Measurements from ENCODE around the gene ARL6IP4. TPM values are rescaled to one million over a fixed set of nuclear protein-coding genes. Genes with fewer than 3 reads are reported as not detected.

ARL6IP4 gene
- total RNA-seq, 1 donor from 2014 or later = 173 TPM

DNA sequence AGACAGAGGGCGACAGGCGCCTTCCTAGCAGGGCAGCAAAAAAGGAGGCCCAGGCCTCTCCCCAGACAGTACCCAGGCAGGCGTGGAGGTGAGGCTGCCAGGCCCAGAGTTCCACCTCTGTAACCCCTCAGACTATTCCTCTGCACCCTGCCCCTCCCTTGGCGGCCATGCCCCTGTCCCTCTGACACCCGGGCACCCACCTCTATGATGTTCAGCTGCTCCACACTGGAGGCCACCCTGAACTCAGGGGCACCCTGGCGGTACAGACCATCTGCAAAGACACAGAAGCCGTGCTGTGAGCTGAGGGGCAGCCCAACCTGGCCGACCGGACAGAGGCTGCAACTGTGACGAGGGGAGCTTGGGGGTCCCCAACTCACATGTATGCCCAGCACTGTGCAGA lies 20.1 kb downstream of the ARL6IP4 start:
- TF ChIP-seq, protein P1, sequence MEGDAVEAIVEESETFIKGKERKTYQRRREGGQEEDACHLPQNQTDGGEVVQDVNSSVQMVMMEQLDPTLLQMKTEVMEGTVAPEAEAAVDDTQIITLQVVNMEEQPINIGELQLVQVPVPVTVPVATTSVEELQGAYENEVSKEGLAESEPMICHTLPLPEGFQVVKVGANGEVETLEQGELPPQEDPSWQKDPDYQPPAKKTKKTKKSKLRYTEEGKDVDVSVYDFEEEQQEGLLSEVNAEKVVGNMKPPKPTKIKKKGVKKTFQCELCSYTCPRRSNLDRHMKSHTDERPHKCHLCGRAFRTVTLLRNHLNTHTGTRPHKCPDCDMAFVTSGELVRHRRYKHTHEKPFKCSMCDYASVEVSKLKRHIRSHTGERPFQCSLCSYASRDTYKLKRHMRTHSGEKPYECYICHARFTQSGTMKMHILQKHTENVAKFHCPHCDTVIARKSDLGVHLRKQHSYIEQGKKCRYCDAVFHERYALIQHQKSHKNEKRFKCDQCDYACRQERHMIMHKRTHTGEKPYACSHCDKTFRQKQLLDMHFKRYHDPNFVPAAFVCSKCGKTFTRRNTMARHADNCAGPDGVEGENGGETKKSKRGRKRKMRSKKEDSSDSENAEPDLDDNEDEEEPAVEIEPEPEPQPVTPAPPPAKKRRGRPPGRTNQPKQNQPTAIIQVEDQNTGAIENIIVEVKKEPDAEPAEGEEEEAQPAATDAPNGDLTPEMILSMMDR (conservative IDR thresholded peaks at IDR 0.05) = no peak
- Mint-ChIP-seq H3K27me3 (ENCODE audit: low read depth) (no peaks in the 10 kb centered on the region), H3K9me3 (no peaks in the 10 kb centered on the region), H3K4me3 (no peak overlapping the region), H3K4me1 (no peaks in the 10 kb centered on the region), H3K27ac (ENCODE audit: unreplicated experiment) (no peak overlapping the region), H3K36me3 (ENCODE audit: low read depth) (no peaks in the 10 kb centered on the region)
- no peak for DNase-seq (ENCODE audit: low read depth, low spot score)

DNA sequence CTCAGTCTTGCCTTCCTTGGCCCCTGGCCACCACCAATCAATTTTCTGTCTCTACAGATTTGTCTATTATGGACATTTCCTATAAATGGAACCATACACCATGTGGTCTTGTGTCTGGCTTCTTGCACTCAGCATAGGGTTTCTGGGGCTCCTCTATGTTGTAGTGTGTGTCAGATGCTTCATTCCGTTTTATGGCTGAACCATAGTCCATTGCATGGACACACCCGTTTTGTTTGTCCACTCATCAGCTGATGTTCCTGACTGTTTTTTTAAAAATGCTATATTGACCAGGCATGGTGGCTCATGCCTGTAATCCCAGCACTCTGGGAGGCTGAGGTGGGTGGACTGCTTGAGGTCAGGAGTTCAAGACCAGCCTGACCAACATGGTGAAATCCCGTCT lies 21.0 kb downstream of the ARL6IP4 start:
- TF ChIP-seq, protein P1 (conservative IDR thresholded peaks at IDR 0.05) = no peak
- Mint-ChIP-seq H3K4me1 (no peaks in the 10 kb centered on the region), H3K4me3 (no peak overlapping the region), H3K36me3 (ENCODE audit: low read depth) (no peaks in the 10 kb centered on the region), H3K27me3 (ENCODE audit: low read depth) (no peaks in the 10 kb centered on the region), H3K27ac (ENCODE audit: unreplicated experiment) (no peak overlapping the region), H3K9me3 (no peaks in the 10 kb centered on the region)
- no peak for DNase-seq (ENCODE audit: low read depth, low spot score)

DNA sequence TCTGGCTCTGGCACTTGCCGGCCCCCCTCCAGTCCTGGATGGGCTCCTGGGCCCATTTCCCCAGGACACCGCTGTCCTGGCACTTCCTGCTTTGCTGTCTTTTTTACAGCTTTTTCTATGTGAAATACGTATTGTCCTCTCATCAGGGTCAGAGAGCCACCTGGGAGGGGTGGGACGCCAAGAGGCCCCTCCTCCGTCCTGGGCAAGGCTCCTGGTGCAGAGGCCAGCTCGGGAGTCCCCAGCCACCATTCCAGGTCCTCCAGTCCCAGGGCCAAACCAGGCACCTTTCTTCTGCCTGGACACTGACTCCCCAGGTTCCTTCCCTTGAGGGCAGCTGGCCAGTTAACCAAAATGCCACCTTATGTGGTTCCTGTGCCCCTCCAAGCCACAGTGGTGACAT lies 22.8 kb downstream of the ARL6IP4 start:
- Mint-ChIP-seq H3K4me3 (no peak overlapping the region), H3K36me3 (ENCODE audit: low read depth) (no peaks in the 10 kb centered on the region), H3K9me3 (no peaks in the 10 kb centered on the region), H3K27me3 (ENCODE audit: low read depth) (no peaks in the 10 kb centered on the region), H3K4me1 (no peaks in the 10 kb centered on the region), H3K27ac (ENCODE audit: unreplicated experiment) (no peak overlapping the region)
- TF ChIP-seq, protein P1 (conservative IDR thresholded peaks at IDR 0.05) = no peak
- no peak for DNase-seq (ENCODE audit: low read depth, low spot score)

DNA sequence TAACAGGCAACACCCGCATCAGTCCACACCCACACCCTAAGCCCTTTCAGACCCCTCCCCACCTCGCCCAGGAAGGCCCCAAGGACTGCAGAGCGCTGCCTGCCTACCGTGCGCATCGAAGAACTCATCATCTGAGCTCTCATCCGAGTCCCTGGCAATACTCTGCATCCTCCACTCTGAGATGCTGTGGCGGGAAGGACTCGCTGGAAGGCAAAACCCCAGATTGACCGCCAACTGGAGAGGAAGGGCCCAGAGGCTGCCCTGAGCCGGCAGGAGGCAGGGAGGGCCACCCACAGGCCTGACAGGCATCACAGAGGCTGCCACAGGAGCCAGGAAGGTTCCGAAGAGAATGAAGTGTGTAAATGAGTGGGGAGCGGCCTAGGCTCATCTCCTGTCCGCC lies 23.8 kb downstream of the ARL6IP4 start:
- DNase-seq (ENCODE audit: low read depth, low spot score) = no peak
- Mint-ChIP-seq H3K4me1 (no peaks in the 10 kb centered on the region), H3K36me3 (ENCODE audit: low read depth) (no peaks in the 10 kb centered on the region), H3K9me3 (no peaks in the 10 kb centered on the region), H3K27me3 (ENCODE audit: low read depth) (no peaks in the 10 kb centered on the region), H3K4me3 (no peak overlapping the region), H3K27ac (ENCODE audit: unreplicated experiment) (no peak overlapping the region)
- TF ChIP-seq, protein P1 (conservative IDR thresholded peaks at IDR 0.05) = no peak

DNA sequence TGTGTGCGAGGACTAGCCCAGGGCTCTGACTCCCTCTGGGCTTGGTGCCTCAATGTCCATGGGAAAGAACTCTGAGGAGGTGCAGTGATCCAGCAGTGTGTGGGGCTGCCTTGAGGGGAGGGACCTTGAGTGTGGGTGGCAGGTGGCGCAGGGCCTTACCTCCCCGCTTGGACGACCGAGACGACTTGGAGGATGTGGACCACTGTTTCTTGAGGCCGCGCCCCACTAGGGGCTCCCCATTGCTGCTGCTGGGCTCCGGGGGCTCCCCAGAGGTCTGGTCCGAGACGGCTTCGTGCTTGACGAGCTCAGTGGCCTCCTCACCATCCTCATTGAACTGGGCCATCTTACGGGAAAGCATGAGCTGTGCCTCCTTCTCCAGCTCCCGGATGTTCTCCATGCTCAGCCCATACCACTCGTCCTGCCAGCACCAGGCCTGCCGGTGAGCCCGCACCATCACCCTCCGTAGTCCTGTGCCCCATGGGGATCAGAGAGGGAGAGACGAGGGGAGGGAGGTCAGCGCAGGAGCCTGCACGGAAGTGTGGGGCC lies 24.7 kb downstream of the ARL6IP4 start:
- H3K36me3 Mint-ChIP-seq (ENCODE audit: low read depth) = no peaks in the 10 kb centered on the region
- H3K4me3 Mint-ChIP-seq = no peak overlapping the region
- no peaks in the 10 kb centered on the region for H3K27me3 Mint-ChIP-seq (ENCODE audit: low read depth)

More for the DNA sequence above, 24.7 kb downstream of the ARL6IP4 start:
- H3K4me1 Mint-ChIP-seq = no peaks in the 10 kb centered on the region
- H3K27ac Mint-ChIP-seq (ENCODE audit: unreplicated experiment) = no peak overlapping the region
- DNase-seq (ENCODE audit: low read depth, low spot score) = no peak
- TF ChIP-seq, protein P1 (conservative IDR thresholded peaks at IDR 0.05) = no peak
- no peaks in the 10 kb centered on the region for H3K9me3 Mint-ChIP-seq

Data from neural crest cell (in vitro differentiated cells).